Measurements from ENCODE around the gene NAP1L1.

GRCh38 chr12:76010732-76011458 is 73.6 kb downstream of the NAP1L1 start:
- no peak for TF ChIP-seq EZH2 (IDR thresholded peaks at IDR 0.05; ENCODE audit: borderline replicate concordance, low read length)
- TF ChIP-seq CTCF (conservative IDR thresholded peaks at IDR 0.05 in 1 of 2, IDR thresholded peaks at IDR 0.05 in 1 of 2; ENCODE audit: extremely low read depth in 1 of 2, insufficient read depth in 1 of 2, low read depth in 1 of 2, low read length in 2 of 2): no peak

Data from mammary epithelial cell (primary cell).